DND-41 (cell line): ENCODE data around the gene SLC2A6.

ENCODE experiments used
- EZH2 ChIP-seq: IDR thresholded peaks from 3 replicates; pipeline ENCODE4 v1.6.1; 2012; ENCODE audit warnings: borderline replicate concordance, low read depth, mild to moderate bottlenecking, moderate library complexity, low read length, inconsistent platforms; ENCODE audit not compliant: severe bottlenecking
- TF ChIP-seq, protein P1 (sequence below): IDR thresholded peaks from 2 replicates; pipeline ENCODE4 v1.5.1; 2012; ENCODE audit warnings: borderline replicate concordance, low read length, moderate library complexity, mild to moderate bottlenecking; ENCODE audit not compliant: poor library complexity, severe bottlenecking; ENCODE audit errors: extremely low read depth

DNA sequence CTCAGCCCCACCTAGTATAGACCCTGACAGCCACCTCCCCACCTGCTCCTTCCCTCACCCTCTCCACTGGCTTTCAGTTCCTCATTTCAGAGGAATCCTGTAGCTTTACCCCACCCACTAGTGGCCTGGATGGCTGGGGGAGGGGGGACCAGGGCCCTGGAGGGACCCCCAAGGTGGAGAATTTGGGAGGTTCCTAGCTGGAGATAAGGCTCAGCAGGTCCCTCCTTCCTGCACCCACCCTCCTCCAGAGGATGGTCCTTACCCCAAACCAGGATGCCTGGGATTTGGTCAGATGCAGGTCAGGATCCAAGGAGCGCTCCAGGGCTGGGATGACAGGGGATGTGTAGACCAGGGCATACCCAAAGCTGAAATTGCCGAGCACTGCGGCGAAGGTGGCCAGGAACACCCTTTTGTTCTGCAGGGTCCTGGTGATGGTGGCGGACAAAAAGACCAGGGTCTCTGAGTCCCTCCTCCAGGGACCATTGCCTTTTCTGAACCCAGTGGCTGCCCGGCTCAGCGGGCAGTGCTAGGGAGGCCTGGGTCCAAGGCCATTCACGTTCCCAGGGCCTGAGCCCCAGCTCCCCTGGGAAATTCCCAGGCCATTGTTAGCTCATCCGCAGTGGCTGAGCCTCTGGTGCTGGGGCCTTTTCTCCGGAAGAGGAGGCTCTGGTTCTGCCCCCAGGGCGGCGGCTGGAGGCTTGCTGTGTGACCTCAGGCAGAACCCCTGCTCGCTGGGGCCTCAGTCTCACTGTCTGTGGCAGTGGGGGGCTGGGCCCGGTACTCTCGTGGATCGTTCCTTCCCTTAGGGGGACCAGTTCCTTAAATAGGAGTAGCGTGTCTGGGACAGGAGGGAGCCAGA, 678 bp downstream of the SLC2A6 start:
- TF ChIP-seq, protein P1, sequence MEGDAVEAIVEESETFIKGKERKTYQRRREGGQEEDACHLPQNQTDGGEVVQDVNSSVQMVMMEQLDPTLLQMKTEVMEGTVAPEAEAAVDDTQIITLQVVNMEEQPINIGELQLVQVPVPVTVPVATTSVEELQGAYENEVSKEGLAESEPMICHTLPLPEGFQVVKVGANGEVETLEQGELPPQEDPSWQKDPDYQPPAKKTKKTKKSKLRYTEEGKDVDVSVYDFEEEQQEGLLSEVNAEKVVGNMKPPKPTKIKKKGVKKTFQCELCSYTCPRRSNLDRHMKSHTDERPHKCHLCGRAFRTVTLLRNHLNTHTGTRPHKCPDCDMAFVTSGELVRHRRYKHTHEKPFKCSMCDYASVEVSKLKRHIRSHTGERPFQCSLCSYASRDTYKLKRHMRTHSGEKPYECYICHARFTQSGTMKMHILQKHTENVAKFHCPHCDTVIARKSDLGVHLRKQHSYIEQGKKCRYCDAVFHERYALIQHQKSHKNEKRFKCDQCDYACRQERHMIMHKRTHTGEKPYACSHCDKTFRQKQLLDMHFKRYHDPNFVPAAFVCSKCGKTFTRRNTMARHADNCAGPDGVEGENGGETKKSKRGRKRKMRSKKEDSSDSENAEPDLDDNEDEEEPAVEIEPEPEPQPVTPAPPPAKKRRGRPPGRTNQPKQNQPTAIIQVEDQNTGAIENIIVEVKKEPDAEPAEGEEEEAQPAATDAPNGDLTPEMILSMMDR: no peak
- TF ChIP-seq EZH2: no peak
